Activated effector memory CD4-positive, alpha-beta T cell treated with anti-CD3 and anti-CD28 coated beads, Interleukin-2, amount 50 U/mL, for 16 hours (primary cell): ENCODE results near the gene CREB5.
"Not testable (repeated sequence)": the region's sequence is repeated elsewhere in the genome, so short reads cannot be mapped to it uniquely, and the experiment has no call there.

Experiments used
- DNase-seq: peaks from one replicate; pipeline ENCODE4 v3.0.0-alpha.2; 2020

CREB5 gene

GRCh38 chr7:28755255-28755654, 342.9 kb downstream of the CREB5 start:
- no peak for DNase-seq

GRCh38 chr7:28758186-28758585, 345.9 kb downstream of the CREB5 start:
- DNase-seq, result no peak

GRCh38 chr7:28759475-28759971, 347.2 kb downstream of the CREB5 start:
- DNase-seq, result no peak

GRCh38 chr7:28761505-28761904, 349.2 kb downstream of the CREB5 start:
- no peak for DNase-seq

GRCh38 chr7:28762651-28763050, 350.3 kb downstream of the CREB5 start:
- no peak for DNase-seq

- no peak for DNase-seq
These were observed 354.0 kb downstream of the CREB5 start for GRCh38 chr7:28766359-28766758.

GRCh38 chr7:28767356-28767755, 355.0 kb downstream of the CREB5 start:
- no peak for DNase-seq

- DNase-seq, result no peak
These were observed 356.3 kb downstream of the CREB5 start for GRCh38 chr7:28768577-28769147.

- no peak for DNase-seq
These were observed 359.7 kb downstream of the CREB5 start for GRCh38 chr7:28771906-28772622.

GRCh38 chr7:28773423-28774145, 361.3 kb downstream of the CREB5 start:
- no peak for DNase-seq

GRCh38 chr7:28774261-28774988, 362.1 kb downstream of the CREB5 start:
- DNase-seq, result no peak

GRCh38 chr7:28776463-28777157, 364.3 kb downstream of the CREB5 start:
- no peak for DNase-seq

- no peak for DNase-seq
These were observed 366.5 kb downstream of the CREB5 start for GRCh38 chr7:28778786-28779185.

GRCh38 chr7:28779954-28780353, 367.6 kb downstream of the CREB5 start:
- no peak for DNase-seq

- no peak for DNase-seq
These were observed 370.0 kb downstream of the CREB5 start for GRCh38 chr7:28782362-28782761.

GRCh38 chr7:28784171-28784902, 372.0 kb downstream of the CREB5 start:
- no peak for DNase-seq

- no peak for DNase-seq
These were observed 373.0 kb downstream of the CREB5 start for GRCh38 chr7:28785041-28785995.

GRCh38 chr7:28786156-28786555, 373.8 kb downstream of the CREB5 start:
- not testable (repeated sequence) for DNase-seq

- no peak for DNase-seq
These were observed 374.8 kb downstream of the CREB5 start for GRCh38 chr7:28787106-28787505.

GRCh38 chr7:28790467-28790866, 378.1 kb downstream of the CREB5 start:
- no peak for DNase-seq

GRCh38 chr7:28792858-28793257, 380.5 kb downstream of the CREB5 start:
- DNase-seq, result no peak
